NCI-H2107 (cell line): ENCODE data around the gene MAST4.

Source experiments
- DNase-seq: peaks from one replicate; lab custom pipeline; 2025; lab: John Stamatoyannopoulos, UW

The MAST4 gene

GRCh38 chr5:66963559-66963971 lies 367.4 kb downstream of the MAST4 start:
- no peak for DNase-seq

GRCh38 chr5:66966439-66966838 lies 370.2 kb downstream of the MAST4 start:
- no peak for DNase-seq

GRCh38 chr5:66967102-66967501 lies 370.9 kb downstream of the MAST4 start:
- DNase-seq, result no peak

DNA sequence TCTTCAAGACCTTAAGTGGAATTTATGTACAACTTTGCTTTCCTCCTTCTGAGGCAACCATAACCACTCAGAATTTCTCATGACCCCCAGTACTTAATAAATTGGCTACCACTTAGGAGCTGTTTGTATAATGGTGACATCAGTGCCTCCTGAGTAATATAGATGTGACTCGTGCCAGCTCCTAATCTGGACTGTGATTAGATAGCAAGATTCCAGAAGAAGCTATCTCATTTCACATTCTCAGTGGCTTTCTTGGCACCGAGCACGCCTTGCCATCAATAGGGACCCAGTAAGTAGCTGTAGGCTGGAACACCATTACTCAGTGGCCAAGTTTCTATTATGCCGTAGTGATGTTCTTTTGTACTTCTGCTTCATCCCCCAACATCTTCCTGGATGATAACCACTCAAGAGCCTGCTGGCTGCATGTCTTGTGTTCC lies 371.7 kb downstream of the MAST4 start:
- DNase-seq, result no peak

- no peak for DNase-seq
Measured at GRCh38 chr5:66969484-66969883, 373.3 kb downstream of the MAST4 start.

- DNase-seq, result no peak
Measured at GRCh38 chr5:66969963-66970362, 373.8 kb downstream of the MAST4 start.

DNA sequence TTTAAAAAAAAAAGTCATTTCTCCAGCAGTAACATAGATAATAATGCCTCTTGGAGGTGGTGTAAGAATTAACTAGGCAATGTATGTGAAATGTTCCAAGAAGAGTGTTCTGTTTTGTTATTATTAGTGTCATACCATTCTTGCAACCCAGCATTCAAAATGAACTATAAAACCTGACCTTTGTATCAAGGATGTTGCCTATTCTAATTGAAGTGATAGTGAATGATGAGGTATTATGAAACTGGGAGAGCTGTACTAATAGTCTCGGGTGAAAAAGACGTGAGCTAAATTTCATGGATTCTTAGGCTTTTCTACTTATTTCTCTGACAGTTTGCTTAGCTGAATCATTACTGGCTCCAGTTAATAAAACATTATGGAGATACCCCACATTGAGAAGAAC lies 375.8 kb downstream of the MAST4 start:
- no peak for DNase-seq

- no peak for DNase-seq
Measured at GRCh38 chr5:66974256-66974655, 378.1 kb downstream of the MAST4 start.

DNA sequence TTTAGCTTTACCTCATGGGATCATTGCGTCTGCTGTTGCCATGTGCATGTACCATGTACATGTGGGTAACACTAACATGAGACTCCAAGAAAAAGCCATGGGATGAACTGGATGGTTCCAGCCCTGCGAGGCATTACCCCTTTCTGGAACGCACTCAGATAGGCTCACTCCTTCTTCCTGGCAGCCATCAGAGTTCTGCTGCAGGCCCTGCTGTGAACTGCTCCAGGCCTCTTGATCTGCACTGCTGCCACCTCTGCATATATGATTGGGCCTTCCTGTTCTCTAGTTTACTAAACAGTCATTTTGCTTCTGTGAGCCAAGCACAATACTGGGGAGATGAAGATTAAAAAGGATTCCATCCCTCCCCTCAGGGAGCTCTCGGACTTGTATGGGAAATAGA lies 379.9 kb downstream of the MAST4 start:
- DNase-seq, result no peak

- no peak for DNase-seq
Measured at GRCh38 chr5:66979738-66980137, 383.5 kb downstream of the MAST4 start.

- no peak for DNase-seq
Measured at GRCh38 chr5:66981266-66982055, 385.3 kb downstream of the MAST4 start.

DNA sequence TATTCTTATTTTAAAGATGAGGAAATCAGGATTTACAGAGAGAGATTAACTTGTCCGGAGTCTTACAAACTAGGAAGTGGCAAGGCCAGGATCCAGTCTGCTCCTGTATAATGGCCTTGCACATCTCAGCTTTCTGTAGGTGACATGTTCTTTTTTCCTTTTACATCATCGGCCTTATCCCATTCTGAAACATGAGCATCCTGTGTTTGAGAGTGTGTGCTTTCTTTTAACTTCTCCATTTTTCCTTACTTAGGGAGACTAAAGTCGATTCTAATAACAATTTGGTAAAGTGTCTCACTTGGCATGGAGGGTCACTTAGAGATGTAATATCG lies 385.8 kb downstream of the MAST4 start:
- DNase-seq, result no peak

GRCh38 chr5:66982470-66982869 lies 386.3 kb downstream of the MAST4 start:
- DNase-seq, result no peak

DNA sequence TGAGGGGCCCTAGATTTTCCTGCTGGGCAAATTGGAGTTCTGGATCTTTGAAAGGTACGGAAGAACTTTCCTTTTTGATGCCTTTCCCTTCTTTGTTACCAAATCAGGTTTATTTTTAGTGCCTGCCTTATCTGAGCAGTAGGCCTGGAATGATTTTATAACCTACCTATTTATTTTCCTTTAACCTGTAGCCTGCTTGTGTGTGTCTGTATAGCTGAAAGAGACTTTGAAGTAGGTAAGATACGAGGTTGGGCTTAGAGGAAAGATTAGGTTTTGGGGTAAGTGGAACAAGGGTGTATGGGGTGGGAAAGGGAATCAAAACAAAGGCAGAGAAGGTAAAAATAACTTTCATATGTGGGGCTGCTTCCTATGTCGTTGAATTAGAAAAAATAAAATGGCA lies 389.2 kb downstream of the MAST4 start:
- DNase-seq, result no peak

DNA sequence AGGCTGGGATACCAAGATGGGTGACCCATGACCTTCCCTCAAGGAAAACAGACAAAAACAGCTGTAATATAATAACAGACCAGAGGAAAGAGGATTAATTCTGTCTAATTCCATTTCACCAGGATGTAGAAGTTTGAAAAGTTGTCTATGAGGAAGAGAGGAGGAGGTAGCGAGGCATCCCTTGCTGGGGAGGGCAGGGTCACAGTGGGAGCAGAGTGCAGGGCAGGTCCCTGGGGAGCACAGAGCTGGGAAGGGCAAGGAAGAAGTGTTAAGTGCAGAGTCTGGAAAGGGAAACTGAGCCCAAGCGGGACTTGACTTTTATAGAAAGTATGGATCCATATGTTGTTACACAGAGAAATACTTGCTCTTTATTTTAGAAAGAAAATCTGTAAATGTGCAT lies 389.8 kb downstream of the MAST4 start:
- no peak for DNase-seq

DNA sequence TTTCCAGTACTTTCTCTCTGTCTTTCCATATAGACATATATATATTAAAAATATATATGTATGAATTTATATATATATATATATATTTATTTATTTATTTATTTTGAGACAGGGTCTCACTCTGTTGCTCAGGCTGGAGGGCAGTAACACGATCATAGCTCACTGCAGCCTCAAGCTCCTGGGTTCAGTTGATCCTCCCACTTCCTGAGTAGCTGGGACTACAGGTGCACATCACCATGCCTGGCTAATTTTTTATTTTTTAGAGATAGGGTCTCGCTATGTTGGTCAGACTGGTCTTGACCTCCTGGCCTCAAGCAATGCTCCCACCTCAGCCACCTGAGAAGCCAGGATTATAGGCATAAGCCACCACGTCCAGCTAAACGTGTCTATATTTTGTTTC lies 390.3 kb downstream of the MAST4 start:
- DNase-seq, result no peak

DNA sequence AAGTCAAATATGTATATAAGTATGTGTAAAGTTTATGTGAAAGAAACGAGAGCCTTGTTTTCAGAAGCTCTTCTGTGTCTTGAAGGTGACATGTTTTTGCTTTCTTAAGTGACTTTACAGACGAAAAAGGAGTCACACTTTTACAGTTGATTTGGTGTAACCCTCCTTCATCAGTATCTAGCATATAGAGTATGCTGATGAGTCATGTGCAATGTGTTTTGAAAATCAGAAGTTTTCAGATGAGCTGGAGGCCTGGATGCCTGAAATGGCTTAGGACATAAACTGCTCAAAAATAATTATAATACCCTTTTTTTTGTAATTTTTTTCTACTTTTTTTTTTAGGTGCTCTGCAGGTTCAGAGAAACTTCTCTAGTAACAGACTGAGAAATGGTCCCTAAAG lies 390.9 kb downstream of the MAST4 start:
- no peak for DNase-seq

- no peak for DNase-seq
Measured at GRCh38 chr5:66987540-66987939, 391.3 kb downstream of the MAST4 start.

DNA sequence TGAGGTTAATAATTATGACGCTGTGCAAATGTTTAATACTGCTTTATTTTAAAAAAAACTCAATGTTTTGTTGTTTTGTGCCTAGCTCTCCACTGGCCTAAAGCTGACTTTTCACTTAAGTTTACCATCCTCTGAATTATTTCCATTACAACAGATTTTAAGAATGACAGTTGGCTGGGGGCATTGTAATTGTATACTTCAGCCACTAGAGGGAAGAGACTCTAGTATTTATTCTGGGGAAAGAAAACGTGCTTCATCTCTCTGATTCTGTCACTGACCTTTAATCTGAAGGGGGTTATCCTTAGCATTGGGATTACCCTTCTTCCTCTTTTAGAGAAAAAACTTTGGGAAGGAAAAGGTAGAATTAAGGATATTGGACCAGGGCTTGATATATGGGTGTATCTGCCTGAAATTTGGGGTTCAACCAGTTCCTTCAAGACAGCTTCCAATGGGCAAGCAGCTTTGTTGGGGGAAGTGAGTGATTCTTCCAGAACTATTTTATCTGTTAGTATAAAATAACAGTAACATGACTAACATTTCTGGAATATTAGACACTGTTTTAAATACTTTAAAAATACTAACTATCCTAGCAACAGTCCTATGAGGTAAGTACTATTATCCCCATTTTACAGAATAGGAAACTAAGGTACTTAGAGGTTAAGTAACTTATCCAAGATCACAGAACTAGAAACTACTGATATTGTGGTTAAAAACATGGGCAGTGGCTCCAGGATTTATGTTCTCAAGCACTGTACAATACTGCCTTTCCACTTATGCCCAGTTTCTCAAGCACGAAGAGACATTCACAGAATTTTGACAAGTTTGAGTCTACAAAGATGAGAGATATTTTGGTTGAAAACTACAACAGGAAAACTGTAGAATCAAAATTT lies 392.0 kb downstream of the MAST4 start:
- no peak for DNase-seq

DNA sequence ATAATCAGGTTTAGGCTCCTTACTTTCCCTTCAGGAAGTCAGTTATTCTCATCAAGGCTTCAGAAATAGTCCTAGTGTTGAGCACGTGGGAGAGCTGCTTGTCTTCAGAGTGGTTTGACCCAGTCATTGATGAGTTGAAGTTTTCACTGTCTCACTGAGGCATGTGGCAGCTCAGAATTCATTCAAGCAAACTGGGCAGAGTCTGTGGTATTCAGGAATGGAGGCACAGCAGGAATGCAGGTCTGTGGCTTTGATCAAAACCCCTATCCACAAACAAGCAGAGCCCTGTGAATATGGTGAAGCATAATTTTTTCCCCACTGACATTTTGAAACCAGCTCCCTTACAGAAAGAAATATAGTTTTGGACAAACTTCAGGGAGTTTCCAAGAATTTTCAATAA lies 393.1 kb downstream of the MAST4 start:
- DNase-seq, result no peak

DNA sequence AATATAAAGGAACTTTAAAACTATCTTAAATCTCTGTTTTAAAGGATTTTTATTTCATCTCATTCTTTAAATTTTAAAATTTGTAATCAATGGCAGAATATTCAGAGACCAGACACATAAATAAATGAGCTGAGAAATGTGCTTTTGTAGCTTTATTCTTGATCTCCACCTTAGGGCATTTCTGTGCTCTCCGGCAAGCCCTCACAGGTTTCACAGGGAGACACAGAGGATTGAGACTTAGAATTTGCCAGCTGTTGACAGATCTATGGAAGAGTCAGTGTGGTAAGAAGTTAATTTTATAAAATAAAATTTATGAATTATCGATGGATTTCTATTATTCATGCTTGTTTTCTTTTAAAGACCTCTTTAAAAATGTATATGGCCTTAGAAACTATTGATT lies 393.6 kb downstream of the MAST4 start:
- no peak for DNase-seq

GRCh38 chr5:66991746-66992145 lies 395.6 kb downstream of the MAST4 start:
- no peak for DNase-seq

GRCh38 chr5:66992547-66992946 lies 396.4 kb downstream of the MAST4 start:
- no peak for DNase-seq
